H1 (cell line): ENCODE measurements around the gene RMRP. TPM values are rescaled to one million over a fixed set of nuclear protein-coding genes. Genes with fewer than 3 reads are reported as not detected.

Experiments used
- CTCF ChIA-PET: fragments of 300-600 bp; sonication (Branson Sonifier 250); formaldehyde crosslinking; loops from one replicate; lab custom pipeline; 2021; ENCODE audit not compliant: partially characterized antibody; lab: Charles Lee
- POLR2A ChIA-PET: fragments of 300-600 bp; sonication (Branson Sonifier 250); formaldehyde crosslinking; loops from one replicate; lab custom pipeline; 2021; ENCODE audit warnings: inconsistent platforms; ENCODE audit not compliant: partially characterized antibody; lab: Charles Lee
- DNase-seq, 2 experiments: peaks; one replicate each; pipeline versions ENCODE4 v3.0.0 to v3.0.0-alpha.2; 2010 to 2022; ENCODE audit warnings: low spot score in 2 of 2, low read depth in 1 of 2, mixed read lengths in 1 of 2
- FAIRE-seq: peaks from 2 replicates; lab custom pipeline; 2011; peaks lifted over from hg19 to GRCh38; lab: Jason Lieb, UNC
- H2AFZ ChIP-seq: 2 replicates; pipeline ENCODE4 v1.8.1; 2012; ENCODE audit warnings: low read length, inconsistent platforms
- H2AK5ac ChIP-seq: 2 replicates; pipeline ENCODE4 v1.6.1; 2013; ENCODE audit warnings: low read depth, low read length
- H2BK120ac ChIP-seq: replicated peaks from 2 replicates; pipeline ENCODE3; 2013; ENCODE audit warnings: low read depth, low read length, inconsistent platforms
- H2BK12ac ChIP-seq: 2 replicates; pipeline ENCODE4 v1.6.1; 2013; ENCODE audit warnings: low read depth, low read length
- H2BK15ac ChIP-seq: 2 replicates; pipeline ENCODE4 v1.6.1; 2013; ENCODE audit warnings: low read length
- H2BK20ac ChIP-seq: 2 replicates; pipeline ENCODE4 v1.6.1; 2013; ENCODE audit warnings: low read length
- H2BK5ac ChIP-seq: 2 replicates; pipeline ENCODE4 v1.6.1; 2013; ENCODE audit warnings: low read depth, low read length
- H3K14ac ChIP-seq: 2 replicates; pipeline ENCODE4 v1.6.1; 2013; ENCODE audit warnings: inconsistent platforms; ENCODE audit not compliant: insufficient read length
- H3K18ac ChIP-seq: 2 replicates; pipeline ENCODE4 v1.6.1; 2013; ENCODE audit warnings: low read length; ENCODE audit errors: extremely low read depth
- H3K23ac ChIP-seq: 2 replicates; pipeline ENCODE4 v1.6.1; 2013; ENCODE audit warnings: inconsistent platforms; ENCODE audit not compliant: insufficient read length
- H3K23me2 ChIP-seq: 2 replicates; pipeline ENCODE4 v1.6.1; 2013; ENCODE audit warnings: low read depth, low read length
- H3K27ac ChIP-seq: 2 replicates; pipeline ENCODE4 v1.6.1; 2011; ENCODE audit warnings: low read depth, low read length, inconsistent platforms
- H3K27me3 ChIP-seq, 4 experiments: replicated peaks in 1 of 4; 1 replicate in 1 of 4; 2 replicates in 3 of 4; pipeline versions ENCODE4 v1.6.1 to v1.8.1; 2011 to 2013; ENCODE audit warnings: low read length in 3 of 4, mild to moderate bottlenecking in 3 of 4, inconsistent platforms in 2 of 4, mixed read lengths in 2 of 4, moderate library complexity in 1 of 4; ENCODE audit not compliant: control insufficient read depth in 3 of 4, insufficient read depth in 3 of 4; ENCODE audit errors: extremely low read depth in 1 of 4
- H3K36me3 ChIP-seq, 4 experiments: 2 replicates each; pipeline versions ENCODE4 v1.6.1 to v1.8.1; 2011 to 2013; ENCODE audit warnings: mild to moderate bottlenecking in 4 of 4, low read length in 3 of 4, moderate library complexity in 2 of 4, control low read depth in 1 of 4, inconsistent platforms in 1 of 4; ENCODE audit not compliant: insufficient read depth in 4 of 4, control insufficient read depth in 2 of 4
- H3K4ac ChIP-seq: replicated peaks from 2 replicates; pipeline ENCODE3; 2013; ENCODE audit warnings: low read length, low read depth, mixed read lengths, inconsistent platforms; ENCODE audit not compliant: insufficient read length
- H3K4me1 ChIP-seq, 4 experiments: replicated peaks in 1 of 4; 1 replicate in 1 of 4; 2 replicates in 3 of 4; pipeline versions ENCODE4 v1.6.1 to v1.8.1; 2011 to 2013; ENCODE audit warnings: low read length in 3 of 4, inconsistent platforms in 2 of 4, mixed read lengths in 1 of 4; ENCODE audit not compliant: insufficient read depth in 4 of 4, control insufficient read depth in 3 of 4
- H3K4me2 ChIP-seq, 2 experiments: 2 replicates each; pipeline versions ENCODE4 v1.6.1 to v1.8.1; 2011 to 2013; ENCODE audit warnings: low read depth in 2 of 2, low read length in 2 of 2, control low read depth in 1 of 2, inconsistent platforms in 1 of 2, mild to moderate bottlenecking in 1 of 2; ENCODE audit not compliant: insufficient read depth in 1 of 2
- H3K4me3 ChIP-seq, 4 experiments: fragments of 200-600, 300-600 bp in 1 of 4; sonication (generic), shearing (Covaris generic), sonication (Bioruptor Twin) in 1 of 4; 2 replicates each; pipeline versions ENCODE4 v1.5.1 to v1.8.1; 2011 to 2016; ENCODE audit warnings: low read length in 4 of 4, low read depth in 3 of 4, control low read depth in 2 of 4, inconsistent platforms in 2 of 4, mild to moderate bottlenecking in 2 of 4, mixed read lengths in 1 of 4, moderate library complexity in 1 of 4; ENCODE audit not compliant: insufficient read depth in 2 of 4; ENCODE audit errors: extremely low read depth in 1 of 4
- H3K56ac ChIP-seq: replicated peaks from 2 replicates; pipeline ENCODE3; 2013; ENCODE audit warnings: low read depth, mild to moderate bottlenecking, mixed read lengths, low read length, inconsistent platforms; ENCODE audit not compliant: insufficient read length
- H3K79me1 ChIP-seq: 2 replicates; pipeline ENCODE4 v1.6.1; 2013; ENCODE audit warnings: low read depth, low read length, control low read depth
- H3K79me2 ChIP-seq, 2 experiments: 2 replicates each; pipeline versions ENCODE4 v1.6.1 to v1.8.1; 2012 to 2013; ENCODE audit warnings: low read length in 2 of 2, mild to moderate bottlenecking in 2 of 2, inconsistent platforms in 1 of 2; ENCODE audit not compliant: insufficient read depth in 2 of 2, control insufficient read depth in 1 of 2
- H3K9ac ChIP-seq, 4 experiments: replicated peaks in 1 of 4; 1 replicate in 1 of 4; 2 replicates in 3 of 4; pipeline versions ENCODE4 v1.6.1 to v1.8.1; 2011 to 2013; ENCODE audit warnings: low read depth in 3 of 4, low read length in 3 of 4, control low read depth in 2 of 4, mild to moderate bottlenecking in 2 of 4, moderate library complexity in 2 of 4, inconsistent platforms in 1 of 4; ENCODE audit errors: extremely low read depth in 1 of 4
- H3K9me3 ChIP-seq, 2 experiments: 2 replicates each; pipeline versions ENCODE4 v1.6.1 to v1.8.1; 2012 to 2013; ENCODE audit warnings: mild to moderate bottlenecking in 2 of 2, moderate library complexity in 2 of 2, control low read depth in 1 of 2, inconsistent platforms in 1 of 2, low read depth in 1 of 2, low read length in 1 of 2, mixed read lengths in 1 of 2; ENCODE audit not compliant: insufficient read depth in 2 of 2
- H4K20me1 ChIP-seq, 2 experiments: replicated peaks in 1 of 2; 2 replicates each; pipeline versions ENCODE3 to v1.8.1; 2011 to 2013; ENCODE audit warnings: inconsistent platforms in 2 of 2, low read length in 2 of 2, mild to moderate bottlenecking in 1 of 2; ENCODE audit not compliant: insufficient read depth in 2 of 2, control insufficient read depth in 1 of 2
- H4K5ac ChIP-seq: 2 replicates; pipeline ENCODE4 v1.6.1; 2013; ENCODE audit warnings: low read length, low read depth, mixed read lengths, inconsistent platforms; ENCODE audit not compliant: insufficient read length
- H4K8ac ChIP-seq: 2 replicates; pipeline ENCODE4 v1.8.0; 2013; ENCODE audit warnings: mild to moderate bottlenecking, moderate library complexity, low read length, inconsistent platforms; ENCODE audit not compliant: insufficient read depth; ENCODE audit errors: extremely low read depth
- H4K91ac ChIP-seq: replicated peaks from 2 replicates; pipeline ENCODE3; 2013; ENCODE audit warnings: low read length, mixed read lengths, inconsistent platforms; ENCODE audit not compliant: insufficient read length
- ASH2L ChIP-seq: fragments of 200-600, 300-600 bp; sonication (generic); IDR thresholded peaks from one replicate; pipeline ENCODE4 v1.7.1; 2017; ENCODE audit warnings: low read length
- BACH1 ChIP-seq: IDR thresholded peaks from 2 replicates; pipeline ENCODE4 v1.6.1; 2012; ENCODE audit warnings: low read length, improper control_type of control experiment
- CREB1 ChIP-seq: IDR thresholded peaks from 2 replicates; pipeline ENCODE4 v1.6.1; 2012; ENCODE audit warnings: inconsistent platforms
- E2F6 ChIP-seq: IDR thresholded peaks from 2 replicates; pipeline ENCODE4 v1.6.1; 2012; ENCODE audit warnings: inconsistent platforms
- EGR1 ChIP-seq: IDR thresholded peaks from 2 replicates; pipeline ENCODE4 v1.6.1; 2011; ENCODE audit warnings: low read depth, low read length, borderline replicate concordance
- KDM4A ChIP-seq: IDR thresholded peaks from one replicate; pipeline ENCODE4 v1.7.1; 2012; ENCODE audit warnings: low read depth, mild to moderate bottlenecking, moderate library complexity, low read length, inconsistent platforms; ENCODE audit not compliant: severe bottlenecking
- NANOG ChIP-seq: IDR thresholded peaks from 2 replicates; pipeline ENCODE4 v1.6.1; 2011; ENCODE audit warnings: low read length, low read depth, mild to moderate bottlenecking, inconsistent platforms; ENCODE audit not compliant: insufficient read depth, poor library complexity, severe bottlenecking
- NRF1 ChIP-seq: IDR thresholded peaks from 2 replicates; pipeline ENCODE4 v1.6.1; 2011; ENCODE audit warnings: mild to moderate bottlenecking, low read depth, low read length, improper control_type of control experiment
- SP1 ChIP-seq: IDR thresholded peaks from 2 replicates; pipeline ENCODE4 v1.6.1; 2011; ENCODE audit warnings: low read depth, low read length
- TAF1 ChIP-seq: IDR thresholded peaks from 2 replicates; pipeline ENCODE4 v1.6.1; 2011; ENCODE audit warnings: mild to moderate bottlenecking, low read depth, low read length
- TAF7 ChIP-seq: optimal IDR thresholded peaks from 2 replicates; pipeline ENCODE3; 2011; ENCODE audit warnings: low read depth, mild to moderate bottlenecking, inconsistent platforms, low read length, moderate library complexity, borderline replicate concordance
- WGBS, 2 experiments: shearing (Covaris generic) in 1 of 2; methylation state at CpG; one replicate each; pipeline versions ENCODE4 v1.1.6 to v1.1.7; 2013 to 2015; ENCODE audit warnings: low lambda C conversion rate in 2 of 2, mixed read lengths in 2 of 2, inconsistent platforms in 1 of 2, low coverage in 1 of 2, missing lambda C conversion rate in 1 of 2; ENCODE audit not compliant: insufficient replicate concordance in 2 of 2, insufficient coverage in 1 of 2, insufficient read length in 1 of 2; ENCODE audit errors: extremely low coverage in 1 of 2, missing lambda C conversion rate in 1 of 2; 5-methylcytosine and 5-hydroxymethylcytosine counted together
- polyA plus RNA-seq, 7 experiments: library from polyadenylated mRNA; depleted of rRNA in 3 of 7; stranded (reverse) in 5 of 7; unstranded in 2 of 7; fragments of >200 nt in 5 of 7; fragments of 200-250 nt in 2 of 7; gene quantifications; 1 replicate in 5 of 7; 2 replicates in 1 of 7; 4 replicates in 1 of 7; pipeline versions ENCODE4 v1.2.1 to v1.2.3, GENCODE V29; 2011 to 2013; ENCODE audit warnings: missing spikeins in 2 of 7, mixed read lengths in 2 of 7
- total RNA-seq: library from RNA; stranded (reverse); fragmentation: NEBNext Ultra II Directional; extraction: Animal tissue kit (Norgen Biotek cat#: 25700); gene quantifications from 2 replicates; pipeline ENCODE4 v1.2.1, GENCODE V29; 2021

RMRP gene
- total and polyA plus RNA-seq, 2 of the 8 experiments (the other 6 are each of a cell fraction or from before 2014, with no cell fraction given), result 169 to 14,987 TPM

GRCh38 chr9:35658137-35658967, 533 bp upstream of the RMRP start, which contains the start of gene CCDC107:
CCDC107 (plus strand) TSS chr9:35658292; CDS start chr9:35658380, 88 bp downstream.
- H4K5ac ChIP-seq, result peak within 1 kb of the TSS; percentile 96
- peak within 1 kb of the TSS; percentile 96 for H2AFZ ChIP-seq
- peak within 1 kb of the TSS; percentile 10 for H2BK15ac ChIP-seq
- 2% methylated on average over 52 of the region's 67 CpGs; no CpG with 5 or more reads in 1 of the 2 experiments for WGBS, 2 experiments
- peaks cover 0 to 2% (median 0%) of the 10 kb centered on the region in 4 experiments; a peak in 4 of 7 replicates for H3K4me1 ChIP-seq
- H3K27me3 ChIP-seq, result peaks cover 0 to 7% (median 0%) of the 10 kb centered on the region in 4 experiments; a peak in 1 of 7 replicates
- FAIRE-seq (no peak), DNase-seq (peak in 1 of 2 experiments; percentile 90)
- peak within 1 kb of the TSS; percentile 65 to 90 (median 82) for H3K9ac ChIP-seq
- H2BK5ac ChIP-seq, result peak within 1 kb of the TSS; percentile 94; the same call in 1 of the 2 replicates
- peak within 1 kb of the TSS; percentile 99 for H3K27ac ChIP-seq
- no peaks in the 10 kb centered on the region for H3K79me2 ChIP-seq
- peak within 1 kb of the TSS; percentile 77 to 92 for H3K4me2 ChIP-seq
- peaks cover 10% of the 10 kb centered on the region for H3K23me2 ChIP-seq
- peak within 1 kb of the TSS; percentile 92 for H3K56ac ChIP-seq
- H4K91ac ChIP-seq, result peak within 1 kb of the TSS; percentile 77
- peak within 1 kb of the TSS; percentile 97 for H3K18ac ChIP-seq
- H3K14ac ChIP-seq, result no peak within 1 kb of the TSS
- H4K8ac ChIP-seq, result peak within 1 kb of the TSS; percentile 96
- H3K9me3 ChIP-seq, result no peaks in the 10 kb centered on the region
- no peak within 1 kb of the TSS for H2BK120ac ChIP-seq
- peak within 1 kb of the TSS; percentile 57 for H3K4ac ChIP-seq
- H3K79me1 ChIP-seq, result peaks cover 2% of the 10 kb centered on the region; the same call in 1 of the 2 replicates
- H3K23ac ChIP-seq, result no peak within 1 kb of the TSS
- H2AK5ac ChIP-seq, result no peak within 1 kb of the TSS
- peak within 1 kb of the TSS; percentile 70 to 92 (median 86) for H3K4me3 ChIP-seq
- POLR2A ChIA-PET, result interaction anchor here (0.8 to 7.9 kb wide), 22 partner anchors 9 to 586 kb away, joined by 3 to 84 read pairs (median 4); partner anchors contain the start of genes CA9, CREB3, STOML2 and TLN1
- H4K20me1 ChIP-seq, result peaks cover 2 to 6% of the 10 kb centered on the region in 2 experiments
- H2BK20ac ChIP-seq, result no peak within 1 kb of the TSS
- H2BK12ac ChIP-seq, result peak within 1 kb of the TSS; percentile 23
- CTCF ChIA-PET, result interaction anchor here (0.9 to 15.9 kb wide), 22 partner anchors 8 to 248 kb away, joined by 3 to 347 read pairs (median 6); partner anchors contain the start of genes CA9, CREB3, HRCT1 and SIT1
- H3K36me3 ChIP-seq, result peaks cover 6 to 27% (median 13%) of the 10 kb centered on the region in 4 experiments
- TF ChIP-seq KDM4A, result peak; percentile 66
- TF ChIP-seq NANOG, result no peak
- TF ChIP-seq E2F6, result no peak
- TF ChIP-seq BACH1, result peak; percentile 71
- peak; percentile 43 for TF ChIP-seq TAF7
- 0 out of 2 replicates have a peak, but pooled peaks have one; percentile 41 for TF ChIP-seq SP1
- TF ChIP-seq CREB1, result no peak
- TF ChIP-seq TAF1, result peak; percentile 65; the same call in 1 of the 2 replicates
- no peak for TF ChIP-seq EGR1
- TF ChIP-seq NRF1, result peak; percentile 73
- TF ChIP-seq ASH2L, result peak; percentile 77
